K562 (cell line): ENCODE results near the gene TCAP. TPM values are rescaled to one million over a fixed set of nuclear protein-coding genes. Genes with fewer than 3 reads are reported as not detected.

Source experiments
- BRD4 ChIP-seq: fragments of 200-600 bp; sonication (generic); IDR thresholded peaks from 2 replicates; pipeline ENCODE4 v1.6.1; 2017; ENCODE audit warnings: inconsistent platforms
- CCAR2 ChIP-seq: fragments of 200-400 bp; formaldehyde crosslinking; IDR thresholded peaks from 2 replicates; pipeline ENCODE4 v1.6.1; 2017; ENCODE audit warnings: mild to moderate bottlenecking, low read depth, low read length
- DIDO1 ChIP-seq: fragments of 450-650 bp; IDR thresholded peaks from 2 replicates; pipeline ENCODE4 v1.6.1; 2016; ENCODE audit warnings: low read depth, missing biosample characterization, missing genetic modification characterization
- ELF4 ChIP-seq: fragments of 450-650 bp; formaldehyde crosslinking; IDR thresholded peaks from 2 replicates; pipeline ENCODE4 v1.4.0; 2022; ENCODE audit warnings: missing genetic modification characterization
- FOXP4 ChIP-seq: sonication (generic); formaldehyde crosslinking; IDR thresholded peaks from 2 replicates; pipeline ENCODE4 v1.8.0; 2022; ENCODE audit warnings: mild to moderate bottlenecking, missing genetic modification reagents, borderline replicate concordance
- HMGN3 ChIP-seq: IDR thresholded peaks from 2 replicates; pipeline ENCODE4 v1.6.1; 2011; ENCODE audit warnings: borderline replicate concordance, low read depth, mild to moderate bottlenecking, mixed read lengths, low read length; ENCODE audit not compliant: insufficient read length; ENCODE audit errors: extremely low read depth
- JUNB ChIP-seq: fragments of 450-650 bp; formaldehyde crosslinking; conservative IDR thresholded peaks from 2 replicates; pipeline ENCODE4 v1.4.0; 2020; ENCODE audit warnings: mild to moderate bottlenecking
- MAX ChIP-seq: sonication (generic); formaldehyde crosslinking; IDR thresholded peaks from 2 replicates; pipeline ENCODE4 v1.9.0; 2022; ENCODE audit warnings: mild to moderate bottlenecking, missing genetic modification reagents
- NCOA6 ChIP-seq: fragments of 450-650 bp; IDR thresholded peaks from 2 replicates; pipeline ENCODE4 v1.6.1; 2017; ENCODE audit warnings: mild to moderate bottlenecking
- NR0B1 ChIP-seq: fragments of 450-650 bp; IDR thresholded peaks from one replicate; pipeline ENCODE4 v1.6.1; 2018; ENCODE audit warnings: mild to moderate bottlenecking, moderate library complexity; ENCODE audit not compliant: partially characterized antibody
- NRF1 ChIP-seq, 2 experiments: fragments of 450-650 bp; IDR thresholded peaks in 1 of 2; conservative IDR thresholded peaks in 1 of 2; 2 replicates each; pipeline ENCODE4 v1.6.1; 2014; ENCODE audit warnings: mild to moderate bottlenecking in 2 of 2
- PCBP1 ChIP-seq: fragments of 200-400 bp; formaldehyde crosslinking; IDR thresholded peaks from 2 replicates; pipeline ENCODE4 v1.6.1; 2018; ENCODE audit warnings: mild to moderate bottlenecking, low read depth, low read length; ENCODE audit not compliant: poor library complexity, severe bottlenecking
- POLR2AphosphoS5 ChIP-seq: IDR thresholded peaks from 2 replicates; pipeline ENCODE4 v1.6.1; 2011; ENCODE audit warnings: mild to moderate bottlenecking, low read depth, low read length, moderate library complexity; ENCODE audit not compliant: control insufficient read depth, insufficient read depth
- POLR2G ChIP-seq: fragments of 200-400 bp; formaldehyde crosslinking; IDR thresholded peaks from 2 replicates; pipeline ENCODE4 v1.6.1; 2017; ENCODE audit warnings: low read depth, mild to moderate bottlenecking, antibody characterized with exemption, low read length, moderate library complexity
- RB1 ChIP-seq: fragments of 450-650 bp; IDR thresholded peaks from 2 replicates; pipeline ENCODE4 v1.6.1; 2017; ENCODE audit warnings: low read depth, mild to moderate bottlenecking
- RFX5 ChIP-seq: IDR thresholded peaks from 2 replicates; pipeline ENCODE4 v1.6.1; 2011; ENCODE audit warnings: low read depth, mild to moderate bottlenecking, improper control_type of control experiment, low read length
- USF1 ChIP-seq: sonication (generic); formaldehyde crosslinking; IDR thresholded peaks from 2 replicates; pipeline ENCODE4 v1.9.0; 2022; ENCODE audit warnings: mild to moderate bottlenecking, missing genetic modification reagents
- YY1 ChIP-seq, 3 experiments: IDR thresholded peaks; 2 replicates each; pipeline ENCODE4 v1.6.1; 2011; ENCODE audit warnings: low read length in 2 of 3, mild to moderate bottlenecking in 2 of 3, moderate library complexity in 2 of 3, borderline replicate concordance in 1 of 3, control low read depth in 1 of 3, low read depth in 1 of 3; ENCODE audit not compliant: insufficient read depth in 3 of 3, insufficient replicate concordance in 2 of 3, control insufficient read depth in 1 of 3, insufficient read length in 1 of 3; ENCODE audit errors: extremely low read depth in 1 of 3
- ZKSCAN1 ChIP-seq: fragments of 150-350 bp; IDR thresholded peaks from 2 replicates; pipeline ENCODE4 v1.6.1; 2016; ENCODE audit warnings: low read depth, low read length
- ZNF217 ChIP-seq: sonication (generic); formaldehyde crosslinking; IDR thresholded peaks from 2 replicates; pipeline ENCODE4 v1.8.0; 2022; ENCODE audit warnings: mild to moderate bottlenecking, missing genetic modification reagents
- ZNF316 ChIP-seq: fragments of 450-650 bp; IDR thresholded peaks from 2 replicates; pipeline ENCODE4 v1.6.1; 2016
- ZNF717 ChIP-seq: fragments of 250-450 bp; sonication (Bioruptor Pico); IDR thresholded peaks from 2 replicates; pipeline ENCODE4 v1.5.0; 2021
- ZNF77 ChIP-seq: fragments of 250-450 bp; sonication (Bioruptor Pico); IDR thresholded peaks from 2 replicates; pipeline ENCODE4 v1.5.0; 2020
- ZNF780A ChIP-seq: fragments of 250-450 bp; sonication (Bioruptor Pico); IDR thresholded peaks from 2 replicates; pipeline ENCODE4 v1.5.0; 2021; ENCODE audit warnings: mild to moderate bottlenecking
- polyA plus RNA-seq, 8 experiments: library from polyadenylated mRNA; depleted of rRNA in 4 of 8; stranded (reverse) in 5 of 8; unstranded in 3 of 8; fragments of >200 nt; fragmentation: Nextera tagmentation in 2 of 8; fragmentation: Illumina TruSeq in 1 of 8; extraction: Ambion mirVana in 2 of 8; extraction: Trizol in 1 of 8; gene quantifications; 2 replicates each; pipeline versions ENCODE4 v1.2.1 to v1.2.3, GENCODE V29; 2011 to 2014; ENCODE audit warnings: inconsistent platforms in 1 of 8, missing spikeins in 1 of 8
- total RNA-seq, 7 experiments: library from RNA; depleted of rRNA in 6 of 7; stranded (reverse); fragments of >200 nt in 6 of 7; fragmentation: Illumina TruSeq in 2 of 7; extraction: Trizol in 2 of 7; gene quantifications; 2 replicates each; pipeline versions ENCODE4 v1.2.1 to v1.2.3, GENCODE V29; 2011 to 2021; ENCODE audit warnings: low replicate concordance in 1 of 7

TCAP gene
- total and polyA plus RNA-seq, 9 of the 15 experiments (the other 6 are each of a cell fraction or from before 2014, with no cell fraction given): 0.33 to 1.4 (median 0.82) TPM; not detected in 2

- no peak for TF ChIP-seq NR0B1
- TF ChIP-seq RB1: peak; percentile 48; the same call in 1 of the 2 replicates
- no peak for TF ChIP-seq FOXP4 (CRISPR knock-in tag)
- no peak for TF ChIP-seq USF1 (CRISPR knock-in tag)
- no peak for TF ChIP-seq ZNF780A (CRISPR knock-in tag)
- TF ChIP-seq ZNF316: peak; percentile 79
- TF ChIP-seq BRD4: no peak
- peak; percentile 10; the same call in 1 of the 2 replicates for TF ChIP-seq MAX (CRISPR knock-in tag)
- no peak for TF ChIP-seq JUNB (CRISPR knock-in tag)
- no peak for TF ChIP-seq ZKSCAN1
- no peak for TF ChIP-seq PCBP1
- no peak for TF ChIP-seq RFX5
- no peak for TF ChIP-seq ELF4 (CRISPR knock-in tag)
- 0 out of 2 replicates have a peak, but pooled peaks have one; percentile 22 for TF ChIP-seq POLR2AphosphoS5
- TF ChIP-seq YY1 (IDR thresholded peaks at IDR 0.05; ENCODE audit: borderline replicate concordance in 1 of 3, control insufficient read depth in 1 of 3, extremely low read depth in 1 of 3, insufficient read depth in 3 of 3, insufficient read length in 1 of 3, insufficient replicate concordance in 2 of 3, low read depth in 1 of 3, low read length in 2 of 3): peak in 1 of 3 experiments; percentile 10
- TF ChIP-seq ZNF717 (CRISPR knock-in tag): no peak
- peak; percentile 66 for TF ChIP-seq POLR2G
- TF ChIP-seq NRF1 (conservative IDR thresholded peaks at IDR 0.05 in 1 of 2, IDR thresholded peaks at IDR 0.05 in 1 of 2): 0 out of 4 replicates have a peak, but pooled peaks of 1 of the 2 experiments have one; percentile 23
- TF ChIP-seq ZNF77 (CRISPR knock-in tag): no peak
- TF ChIP-seq NCOA6: no peak
- no peak for TF ChIP-seq DIDO1
- no peak for TF ChIP-seq CCAR2
- no peak for TF ChIP-seq ZNF217 (CRISPR knock-in tag)
- TF ChIP-seq HMGN3: peak; percentile 58
Measured at GRCh38 chr17:39663688-39664580, 1.2 kb upstream of the TCAP start (continued).
